HepG2 (cell line): Measurements from ENCODE around the gene LZTR1. TPM values are rescaled to one million over a fixed set of nuclear protein-coding genes. Genes with fewer than 3 reads are reported as not detected.

Experiments used
- ATAC-seq: fragments of 200-7000 bp; cut with Tn5 transposase; 3 replicates; pipeline ENCODE4 v1.9.1; 2020; ENCODE audit warnings: mild to moderate bottlenecking, moderate library complexity
- BruUV-seq: library from RNA; stranded (reverse); fragments of 400-500 nt; replicated peaks from 2 replicates; lab custom pipeline; 2021; lab: Mats Ljungman, UMichigan
- CTCF ChIA-PET: fragments of 300-600 bp; formaldehyde crosslinking; extraction: SDS; loops from one replicate; lab custom pipeline; 2021; ENCODE audit warnings: low total read pairs, inconsistent platforms, low intra/inter-chr PET ratio; lab: Yijun Ruan, JAX
- POLR2A ChIA-PET: fragments of 350-600 bp; sonication (Branson Sonifier 250); formaldehyde crosslinking; loops from one replicate; lab custom pipeline; 2020; ENCODE audit warnings: antibody characterized with exemption, inconsistent platforms; lab: Yijun Ruan, JAX
- DNase-seq: peaks from one replicate; pipeline ENCODE4 v3.0.0-alpha.2; 2015; ENCODE audit warnings: low spot score
- FAIRE-seq: peaks from 3 replicates; lab custom pipeline; 2011; peaks lifted over from hg19 to GRCh38; lab: Jason Lieb, UNC
- H2AFZ ChIP-seq: one replicate; pipeline ENCODE4 v1.6.1; 2011; ENCODE audit warnings: low read length, inconsistent platforms
- H3K27ac ChIP-seq: fragments of 300-600 bp; 3 replicates; pipeline ENCODE4 v1.8.0; 2011; ENCODE audit warnings: mixed run types, mild to moderate bottlenecking, mixed read lengths, low read length, inconsistent platforms; ENCODE audit not compliant: insufficient read depth; ENCODE audit errors: extremely low read length
- H3K27me3 ChIP-seq, 2 experiments: fragments of 200-600 bp in 1 of 2; 2 replicates in 1 of 2; 3 replicates in 1 of 2; pipeline versions ENCODE4 v1.6.0 to v1.8.0; 2011; ENCODE audit warnings: low read length in 2 of 2, mild to moderate bottlenecking in 2 of 2, moderate library complexity in 2 of 2, inconsistent platforms in 1 of 2; ENCODE audit not compliant: insufficient read depth in 2 of 2, control insufficient read depth in 1 of 2
- H3K36me3 ChIP-seq, 2 experiments: fragments of 200-600 bp in 1 of 2; replicated peaks in 1 of 2; 2 replicates in 1 of 2; 3 replicates in 1 of 2; pipeline versions ENCODE4 v1.5.1 to v1.8.0; 2011; ENCODE audit warnings: low read length in 2 of 2, inconsistent platforms in 1 of 2; ENCODE audit not compliant: insufficient read depth in 2 of 2, control insufficient read depth in 1 of 2
- H3K4me1 ChIP-seq: 2 replicates; pipeline ENCODE4 v1.5.1; 2012; ENCODE audit warnings: low read length, inconsistent platforms; ENCODE audit not compliant: insufficient read depth
- H3K4me2 ChIP-seq: 2 replicates; pipeline ENCODE4 v1.6.0; 2011; ENCODE audit warnings: low read depth, low read length, inconsistent platforms
- H3K4me3 ChIP-seq, 3 experiments: fragments of 200-600 bp in 1 of 3; sonication (generic), shearing (Covaris generic) in 1 of 3; replicated peaks in 1 of 3; 2 replicates each; pipeline ENCODE4 v1.5.1; 2011 to 2016; ENCODE audit warnings: low read length in 3 of 3, inconsistent platforms in 2 of 3, low read depth in 2 of 3, mild to moderate bottlenecking in 2 of 3, control low read depth in 1 of 3, mixed read lengths in 1 of 3; ENCODE audit not compliant: insufficient read depth in 1 of 3
- H3K79me2 ChIP-seq: one replicate; pipeline ENCODE4 v1.6.1; 2011; ENCODE audit warnings: low read length, inconsistent platforms; ENCODE audit not compliant: insufficient read depth
- H3K9ac ChIP-seq: 2 replicates; pipeline ENCODE4 v1.6.0; 2011; ENCODE audit warnings: mild to moderate bottlenecking, low read depth, low read length, inconsistent platforms; ENCODE audit not compliant: insufficient read depth
- H3K9me3 ChIP-seq: 2 replicates; pipeline ENCODE4 v1.5.1; 2012; ENCODE audit warnings: mild to moderate bottlenecking, low read length
- H4K20me1 ChIP-seq: 2 replicates; pipeline ENCODE4 v1.6.0; 2011; ENCODE audit warnings: inconsistent platforms, mild to moderate bottlenecking, low read length, moderate library complexity; ENCODE audit not compliant: insufficient read depth
- ESRRA ChIP-seq: sonication (generic); formaldehyde crosslinking; IDR thresholded peaks from 2 replicates; pipeline ENCODE4 v1.5.1; 2020; ENCODE audit warnings: mild to moderate bottlenecking, low read depth, missing genetic modification reagents
- HIVEP1 ChIP-seq: sonication (generic); formaldehyde crosslinking; IDR thresholded peaks from 2 replicates; pipeline ENCODE4 v1.4.0; 2020; ENCODE audit warnings: mild to moderate bottlenecking, missing genetic modification reagents
- MTA3 ChIP-seq: sonication (generic); formaldehyde crosslinking; IDR thresholded peaks from 2 replicates; pipeline ENCODE4 v1.4.0; 2020; ENCODE audit warnings: missing genetic modification reagents
- NFRKB ChIP-seq: fragments of 450-650 bp; IDR thresholded peaks from 2 replicates; pipeline ENCODE4 v1.6.1; 2017
- STAG1 ChIP-seq: sonication (generic); formaldehyde crosslinking; IDR thresholded peaks from 2 replicates; pipeline ENCODE4 v1.4.0; 2020; ENCODE audit warnings: missing genetic modification reagents
- ZFX ChIP-seq: sonication (generic); formaldehyde crosslinking; IDR thresholded peaks from 2 replicates; pipeline ENCODE4 v1.4.0; 2020; ENCODE audit warnings: mild to moderate bottlenecking, low read depth, missing genetic modification reagents, moderate library complexity
- WGBS: methylation state at CpG from one replicate; pipeline ENCODE4 v1.1.6; 2017; ENCODE audit warnings: low lambda C conversion rate; 5-methylcytosine and 5-hydroxymethylcytosine counted together
- in situ Hi-C: cut with HindIII; loops from 2 replicates; pipeline ENCODE4 v1.10.0; 2017; ENCODE audit warnings: low pct_unique_long_range_greater_than_20kb; ENCODE audit not compliant: extremely low pct_ligation_motif_present
- intact Hi-C: fragments of 100-400 bp; cut with micrococcal nuclease; formaldehyde crosslinking; loops from one replicate; pipeline ENCODE4 v1.10.0; 2022; ENCODE audit not compliant: unreplicated experiment
- polyA plus RNA-seq, 8 experiments: library from polyadenylated mRNA; depleted of rRNA in 3 of 8; stranded (reverse) in 7 of 8; unstranded in 1 of 8; fragments of >200 nt; fragmentation: Illumina TruSeq in 4 of 8; extraction: Trizol in 4 of 8; gene quantifications; 2 replicates each; pipeline versions ENCODE4 v1.2.1 to v1.2.3, GENCODE V29; 2011 to 2016; ENCODE audit warnings: low read depth in 4 of 8, missing spikeins in 1 of 8, mixed read lengths in 1 of 8; ENCODE audit not compliant: insufficient read depth in 1 of 8
- total RNA-seq, 5 experiments: library from RNA; depleted of rRNA; stranded (reverse); fragments of >200 nt; fragmentation: Illumina TruSeq; extraction: Trizol; gene quantifications; 2 replicates each; pipeline ENCODE4 v1.2.3, GENCODE V29; 2016; ENCODE audit warnings: low read depth in 1 of 5
- TF ChIP-seq, protein P1 (sequence below): IDR thresholded peaks from 2 replicates; pipeline ENCODE4 v1.6.1; 2016
- TF ChIP-seq, protein P2 (sequence below): sonication (generic); formaldehyde crosslinking; IDR thresholded peaks from 2 replicates; pipeline ENCODE4 v1.5.0; 2020; ENCODE audit warnings: mild to moderate bottlenecking, missing genetic modification reagents, moderate library complexity

The LZTR1 gene
- total and polyA plus RNA-seq, 2 of the 13 experiments (the other 11 are each of a cell fraction or from before 2014, with no cell fraction given), result 21.8 to 22.4 TPM

DNA sequence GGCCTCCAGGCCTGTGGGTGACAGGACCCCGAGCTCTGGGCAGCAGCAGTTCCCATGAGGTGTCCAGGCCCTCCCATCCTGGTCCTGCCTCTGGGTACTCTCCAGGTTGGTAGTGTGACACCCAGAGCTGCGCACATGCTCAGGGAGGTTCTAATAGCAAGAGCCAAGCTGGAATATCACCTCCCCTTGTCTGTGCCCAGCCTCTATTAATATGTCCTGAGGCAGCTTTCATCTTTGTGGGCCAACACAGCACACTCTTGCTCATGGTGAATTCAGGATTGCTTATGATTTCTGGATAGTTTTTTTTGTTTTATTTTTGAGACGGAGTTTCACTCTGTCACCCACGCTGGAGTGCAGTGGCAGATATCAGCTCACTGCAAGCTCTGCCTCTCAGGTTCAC lies 36.2 kb downstream of the LZTR1 start (continued):
- TF ChIP-seq, protein P1, sequence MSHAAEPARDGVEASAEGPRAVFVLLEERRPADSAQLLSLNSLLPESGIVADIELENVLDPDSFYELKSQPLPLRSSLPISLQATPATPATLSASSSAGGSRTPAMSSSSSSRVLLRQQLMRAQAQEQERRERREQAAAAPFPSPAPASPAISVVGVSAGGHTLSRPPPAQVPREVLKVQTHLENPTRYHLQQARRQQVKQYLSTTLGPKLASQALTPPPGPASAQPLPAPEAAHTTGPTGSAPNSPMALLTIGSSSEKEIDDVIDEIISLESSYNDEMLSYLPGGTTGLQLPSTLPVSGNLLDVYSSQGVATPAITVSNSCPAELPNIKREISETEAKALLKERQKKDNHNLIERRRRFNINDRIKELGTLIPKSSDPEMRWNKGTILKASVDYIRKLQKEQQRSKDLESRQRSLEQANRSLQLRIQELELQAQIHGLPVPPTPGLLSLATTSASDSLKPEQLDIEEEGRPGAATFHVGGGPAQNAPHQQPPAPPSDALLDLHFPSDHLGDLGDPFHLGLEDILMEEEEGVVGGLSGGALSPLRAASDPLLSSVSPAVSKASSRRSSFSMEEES (CRISPR knock-in tag), result no peak

DNA sequence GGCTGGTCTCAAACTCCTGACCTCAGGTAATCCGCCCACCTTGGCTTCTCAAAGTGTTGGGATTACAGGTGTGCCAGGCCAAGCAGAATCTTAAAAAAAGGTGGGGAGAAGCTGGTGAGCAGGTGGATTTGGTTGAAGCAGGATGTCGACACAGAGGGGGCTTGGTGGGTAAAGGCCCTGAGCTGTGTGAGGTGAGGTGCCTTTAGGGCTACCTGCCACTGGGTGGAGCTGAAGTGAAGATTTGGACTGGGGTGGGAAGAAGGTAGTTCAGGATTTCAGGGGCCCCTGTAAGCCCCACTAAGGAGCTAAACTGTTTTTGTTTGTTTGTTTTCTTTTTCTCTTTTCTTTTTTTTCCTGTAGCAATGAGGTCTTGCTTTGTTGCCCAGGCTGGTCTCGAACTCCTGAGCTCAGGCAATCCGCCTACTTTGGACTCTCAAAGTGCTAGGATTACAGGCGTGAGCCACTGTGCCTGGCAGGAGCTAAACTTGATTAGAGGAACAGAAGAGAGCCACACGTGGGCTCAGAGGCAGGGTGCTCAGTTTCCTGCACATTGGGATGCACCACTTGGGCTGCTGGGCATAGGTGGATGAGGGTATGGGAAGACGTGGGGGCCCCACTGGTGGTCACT lies 38.8 kb downstream of the LZTR1 start:
- H3K9ac ChIP-seq, result no peak overlapping the region
- peaks cover 4 to 30% of the 10 kb centered on the region in 2 experiments; a peak in 4 of 5 replicates for H3K27me3 ChIP-seq
- no peaks in the 10 kb centered on the region for H3K79me2 ChIP-seq
- FAIRE-seq, result no peak
- in situ Hi-C loops, result no loop called here
- H2AFZ ChIP-seq, result no peak overlapping the region
- intact Hi-C loops, result no loop called here
- peak; percentile 33; the same call in 2 of the 3 replicates for ATAC-seq
- BruUV-seq, result no TSS peak
- POLR2A ChIA-PET, result no interaction called here
- no peak overlapping the region for H3K4me3 ChIP-seq
- no peaks in the 10 kb centered on the region for H3K9me3 ChIP-seq
- no peak overlapping the region for H3K4me2 ChIP-seq
- H3K36me3 ChIP-seq, result no peaks in the 10 kb centered on the region
- CTCF ChIA-PET, result no interaction called here
- H3K4me1 ChIP-seq, result peaks cover 29% of the 10 kb centered on the region
- H4K20me1 ChIP-seq, result no peaks in the 10 kb centered on the region
- no peak for DNase-seq
- no peak overlapping the region for H3K27ac ChIP-seq
- TF ChIP-seq ESRRA (no peak), ZFX (CRISPR knock-in tag) (0 out of 2 replicates have a peak, but pooled peaks have one; percentile 5), HIVEP1 (CRISPR knock-in tag) (no peak), STAG1 (CRISPR knock-in tag) (peak; percentile 22; the same call in 1 of the 2 replicates), MTA3 (no peak), NFRKB (no peak)
- TF ChIP-seq, protein P2, sequence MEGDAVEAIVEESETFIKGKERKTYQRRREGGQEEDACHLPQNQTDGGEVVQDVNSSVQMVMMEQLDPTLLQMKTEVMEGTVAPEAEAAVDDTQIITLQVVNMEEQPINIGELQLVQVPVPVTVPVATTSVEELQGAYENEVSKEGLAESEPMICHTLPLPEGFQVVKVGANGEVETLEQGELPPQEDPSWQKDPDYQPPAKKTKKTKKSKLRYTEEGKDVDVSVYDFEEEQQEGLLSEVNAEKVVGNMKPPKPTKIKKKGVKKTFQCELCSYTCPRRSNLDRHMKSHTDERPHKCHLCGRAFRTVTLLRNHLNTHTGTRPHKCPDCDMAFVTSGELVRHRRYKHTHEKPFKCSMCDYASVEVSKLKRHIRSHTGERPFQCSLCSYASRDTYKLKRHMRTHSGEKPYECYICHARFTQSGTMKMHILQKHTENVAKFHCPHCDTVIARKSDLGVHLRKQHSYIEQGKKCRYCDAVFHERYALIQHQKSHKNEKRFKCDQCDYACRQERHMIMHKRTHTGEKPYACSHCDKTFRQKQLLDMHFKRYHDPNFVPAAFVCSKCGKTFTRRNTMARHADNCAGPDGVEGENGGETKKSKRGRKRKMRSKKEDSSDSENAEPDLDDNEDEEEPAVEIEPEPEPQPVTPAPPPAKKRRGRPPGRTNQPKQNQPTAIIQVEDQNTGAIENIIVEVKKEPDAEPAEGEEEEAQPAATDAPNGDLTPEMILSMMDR (CRISPR knock-in tag), result peak; percentile 43
- WGBS, result 26% methylated on average over 7 of the region's 7 CpGs
